Measurements from ENCODE around the gene ATAD2B.

DNA sequence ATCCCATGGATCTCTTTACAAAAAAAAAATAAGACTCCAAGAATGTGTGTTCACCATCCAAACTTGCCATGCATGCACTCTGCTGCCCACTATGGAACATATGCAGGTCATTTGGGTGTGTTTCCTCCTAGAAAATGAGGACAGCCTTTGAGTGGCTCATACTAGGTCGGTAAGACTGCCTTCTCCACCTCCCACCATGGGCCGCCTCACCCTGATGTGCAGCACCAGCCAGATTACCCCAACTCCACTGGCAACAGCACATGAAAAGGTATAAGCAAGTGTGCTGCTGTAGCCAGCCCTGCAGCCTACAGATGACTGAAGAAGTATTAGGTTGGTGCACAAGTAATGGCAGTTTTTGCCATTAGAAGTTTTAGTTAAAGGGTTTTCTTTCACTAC is 214.2 kb downstream of the ATAD2B start:
- TF ChIP-seq RAD21 (IDR thresholded peaks at IDR 0.05) (no peak), YY1 (IDR thresholded peaks at IDR 0.05) (no peak), REST (IDR thresholded peaks at IDR 0.05) (no peak)
- TF ChIP-seq, protein P1, sequence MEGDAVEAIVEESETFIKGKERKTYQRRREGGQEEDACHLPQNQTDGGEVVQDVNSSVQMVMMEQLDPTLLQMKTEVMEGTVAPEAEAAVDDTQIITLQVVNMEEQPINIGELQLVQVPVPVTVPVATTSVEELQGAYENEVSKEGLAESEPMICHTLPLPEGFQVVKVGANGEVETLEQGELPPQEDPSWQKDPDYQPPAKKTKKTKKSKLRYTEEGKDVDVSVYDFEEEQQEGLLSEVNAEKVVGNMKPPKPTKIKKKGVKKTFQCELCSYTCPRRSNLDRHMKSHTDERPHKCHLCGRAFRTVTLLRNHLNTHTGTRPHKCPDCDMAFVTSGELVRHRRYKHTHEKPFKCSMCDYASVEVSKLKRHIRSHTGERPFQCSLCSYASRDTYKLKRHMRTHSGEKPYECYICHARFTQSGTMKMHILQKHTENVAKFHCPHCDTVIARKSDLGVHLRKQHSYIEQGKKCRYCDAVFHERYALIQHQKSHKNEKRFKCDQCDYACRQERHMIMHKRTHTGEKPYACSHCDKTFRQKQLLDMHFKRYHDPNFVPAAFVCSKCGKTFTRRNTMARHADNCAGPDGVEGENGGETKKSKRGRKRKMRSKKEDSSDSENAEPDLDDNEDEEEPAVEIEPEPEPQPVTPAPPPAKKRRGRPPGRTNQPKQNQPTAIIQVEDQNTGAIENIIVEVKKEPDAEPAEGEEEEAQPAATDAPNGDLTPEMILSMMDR (IDR thresholded peaks at IDR 0.05; ENCODE audit: low read depth, low read length, missing input control) = no peak
